Measurements from ENCODE around the gene NPLOC4. TPM values are rescaled to one million over a fixed set of nuclear protein-coding genes. Genes with fewer than 3 reads are reported as not detected.

The NPLOC4 gene
- total and polyA plus RNA-seq, 2 of the 8 experiments (the other 6 are each of a cell fraction or from before 2014, with no cell fraction given) = 70.7 to 92.7 TPM

GRCh38 chr17:81512562-81513371 is 124.1 kb downstream of the NPLOC4 start, which contains the start of gene ACTG1 (continued):
- TF ChIP-seq POLR2A (IDR thresholded peaks at IDR 0.05; ENCODE audit: control extremely low read depth in 1 of 2, low read depth in 2 of 2, low read length in 2 of 2) (peak; percentile 97), KDM4A (IDR thresholded peaks at IDR 0.05; ENCODE audit: low read depth, low read length, severe bottlenecking) (peak; percentile 22), BCL11A (IDR thresholded peaks at IDR 0.05; ENCODE audit: low read depth in 2 of 2, low read length in 2 of 2) (no peak), USF2 (IDR thresholded peaks at IDR 0.05; ENCODE audit: low read length) (peak; percentile 75), EP300 (IDR thresholded peaks at IDR 0.05; ENCODE audit: borderline replicate concordance in 1 of 2, low read depth in 2 of 2, low read length in 2 of 2) (peak in 1 of 2 experiments; percentile 64; a peak in 1 of 3 replicates), BACH1 (IDR thresholded peaks at IDR 0.05; ENCODE audit: low read length) (peak; percentile 92), SP4 (IDR thresholded peaks at IDR 0.05; ENCODE audit: low read length) (no peak), TBP (IDR thresholded peaks at IDR 0.05; ENCODE audit: low read depth, low read length) (peak; percentile 98), EZH2 (IDR thresholded peaks at IDR 0.05; ENCODE audit: low read depth, low read length, severe bottlenecking) (no peak), SIX5 (IDR thresholded peaks at IDR 0.05; ENCODE audit: low read depth, low read length) (no peak), KDM1A (IDR thresholded peaks at IDR 0.05; ENCODE audit: borderline replicate concordance, low read length) (no peak), TAF1 (IDR thresholded peaks at IDR 0.05; ENCODE audit: low read depth, low read length) (peak; percentile 99), SIN3A (conservative IDR thresholded peaks at IDR 0.05 in 1 of 2, IDR thresholded peaks at IDR 0.05 in 1 of 2; ENCODE audit: low read depth in 1 of 2, low read length in 2 of 2) (0 out of 4 replicates have a peak, but pooled peaks of 1 of the 2 experiments have one; percentile 21), POU5F1 (IDR thresholded peaks at IDR 0.05; ENCODE audit: low read depth, low read length) (no peak), SP1 (IDR thresholded peaks at IDR 0.05; ENCODE audit: low read depth, low read length) (peak; percentile 64; the same call in 1 of the 2 replicates), ATF3 (IDR thresholded peaks at IDR 0.05; ENCODE audit: insufficient read depth, low read depth, low read length) (no peak), RFX5 (IDR thresholded peaks at IDR 0.05; ENCODE audit: borderline replicate concordance, low read depth, low read length) (no peak), CHD2 (IDR thresholded peaks at IDR 0.05; ENCODE audit: low read length) (0 out of 2 replicates have a peak, but pooled peaks have one; percentile 10), POLR2AphosphoS5 (IDR thresholded peaks at IDR 0.05; ENCODE audit: low read depth, low read length) (peak; percentile 86), TAF7 (optimal IDR thresholded peaks at IDR 0.05; ENCODE audit: borderline replicate concordance, low read depth, low read length) (peak; percentile 98), SRF (IDR thresholded peaks at IDR 0.05; ENCODE audit: low read depth, low read length) (peak; percentile 99), HDAC2 (IDR thresholded peaks at IDR 0.05; ENCODE audit: borderline replicate concordance in 1 of 2, low read depth in 2 of 2, low read length in 2 of 2) (peak in 1 of 2 experiments; percentile 86; a peak in 1 of 4 replicates)

All from H1 (cell line).